ENCODE data around the gene PHC3. TPM values are rescaled to one million over a fixed set of nuclear protein-coding genes. Genes with fewer than 3 reads are reported as not detected.
A peak's percentile ranks its signal among the peaks of the same experiment; 100 is the strongest.

The PHC3 gene, protein sequence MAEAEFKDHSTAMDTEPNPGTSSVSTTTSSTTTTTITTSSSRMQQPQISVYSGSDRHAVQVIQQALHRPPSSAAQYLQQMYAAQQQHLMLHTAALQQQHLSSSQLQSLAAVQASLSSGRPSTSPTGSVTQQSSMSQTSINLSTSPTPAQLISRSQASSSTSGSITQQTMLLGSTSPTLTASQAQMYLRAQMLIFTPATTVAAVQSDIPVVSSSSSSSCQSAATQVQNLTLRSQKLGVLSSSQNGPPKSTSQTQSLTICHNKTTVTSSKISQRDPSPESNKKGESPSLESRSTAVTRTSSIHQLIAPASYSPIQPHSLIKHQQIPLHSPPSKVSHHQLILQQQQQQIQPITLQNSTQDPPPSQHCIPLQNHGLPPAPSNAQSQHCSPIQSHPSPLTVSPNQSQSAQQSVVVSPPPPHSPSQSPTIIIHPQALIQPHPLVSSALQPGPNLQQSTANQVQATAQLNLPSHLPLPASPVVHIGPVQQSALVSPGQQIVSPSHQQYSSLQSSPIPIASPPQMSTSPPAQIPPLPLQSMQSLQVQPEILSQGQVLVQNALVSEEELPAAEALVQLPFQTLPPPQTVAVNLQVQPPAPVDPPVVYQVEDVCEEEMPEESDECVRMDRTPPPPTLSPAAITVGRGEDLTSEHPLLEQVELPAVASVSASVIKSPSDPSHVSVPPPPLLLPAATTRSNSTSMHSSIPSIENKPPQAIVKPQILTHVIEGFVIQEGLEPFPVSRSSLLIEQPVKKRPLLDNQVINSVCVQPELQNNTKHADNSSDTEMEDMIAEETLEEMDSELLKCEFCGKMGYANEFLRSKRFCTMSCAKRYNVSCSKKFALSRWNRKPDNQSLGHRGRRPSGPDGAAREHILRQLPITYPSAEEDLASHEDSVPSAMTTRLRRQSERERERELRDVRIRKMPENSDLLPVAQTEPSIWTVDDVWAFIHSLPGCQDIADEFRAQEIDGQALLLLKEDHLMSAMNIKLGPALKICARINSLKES
- 25.6 TPM for polyA plus RNA-seq (2013, experiment 1 of 2)
- polyA plus RNA-seq (2013, experiment 2 of 2) = 30.2 TPM

GRCh38 chr3:170180908-170181885 is at the start of gene PHC3:
TSS of gene PHC3 (minus strand) at chr3:170181733. CDS start at chr3:170181715, 18 bp downstream.
- H2BK12ac ChIP-seq (ENCODE audit: low read length) = no peak within 1 kb of the TSS
- H4K91ac ChIP-seq (ENCODE audit: low read depth, low read length, poor library complexity) = no peak within 1 kb of the TSS
- H3K79me1 ChIP-seq (ENCODE audit: low read depth, low read length) = no peaks in the 10 kb centered on the region
- no CpG with 5 or more reads among the region's 71 CpGs for WGBS, 2 donors (ENCODE audit: extremely low coverage in 2 of 2, insufficient read length in 2 of 2, insufficient replicate concordance in 1 of 2)
- peak within 1 kb of the TSS; percentile 76 for H2AK5ac ChIP-seq (ENCODE audit: low read depth, low read length)
- no peaks in the 10 kb centered on the region for H3K4me1 ChIP-seq (ENCODE audit: control insufficient read depth in 2 of 2, insufficient read depth in 1 of 2, low read depth in 1 of 2, low read length in 2 of 2)
- H2BK120ac ChIP-seq (ENCODE audit: low read depth, low read length) = peak within 1 kb of the TSS; percentile 47
- peak within 1 kb of the TSS; percentile 57 for H2BK5ac ChIP-seq (ENCODE audit: low read length)
- no peak within 1 kb of the TSS for H4K8ac ChIP-seq (ENCODE audit: low read depth, low read length)
- peaks cover 0 to 4% of the 10 kb centered on the region in 2 donors for H3K9me3 ChIP-seq (replicated peaks in 1 of 2; ENCODE audit: control insufficient read depth in 2 of 2, insufficient read depth in 1 of 2, low read depth in 1 of 2, low read length in 2 of 2)
- H3K4me3 ChIP-seq (ENCODE audit: low read length in 2 of 2) = peak within 1 kb of the TSS; percentile 74 to 89
- H2AFZ ChIP-seq (ENCODE audit: low read length) = peak within 1 kb of the TSS; percentile 90
- no peak within 1 kb of the TSS for H2BK15ac ChIP-seq (ENCODE audit: low read length)
- H3K9ac ChIP-seq (ENCODE audit: low read depth, low read length, poor library complexity) = peak within 1 kb of the TSS; percentile 88
- H3K36me3 ChIP-seq (replicated peaks in 1 of 2; ENCODE audit: control insufficient read depth in 2 of 2, insufficient read depth in 2 of 2, low read length in 2 of 2) = peaks cover 6 to 33% of the 10 kb centered on the region in 2 donors
- H3K18ac ChIP-seq (ENCODE audit: low read length) = peak within 1 kb of the TSS; percentile 98
- H3K23ac ChIP-seq (ENCODE audit: low read depth, low read length, poor library complexity) = peak within 1 kb of the TSS; percentile 17
- H3K14ac ChIP-seq (ENCODE audit: low read length) = no peak within 1 kb of the TSS
- no peak within 1 kb of the TSS for H3K27ac ChIP-seq (replicated peaks; ENCODE audit: low read length)
- H3K27me3 ChIP-seq (ENCODE audit: control insufficient read depth in 3 of 3, insufficient read depth in 3 of 3, low read depth in 1 of 3, low read length in 3 of 3) = no peaks in the 10 kb centered on the region
- no peak within 1 kb of the TSS for H3K4ac ChIP-seq (ENCODE audit: low read length)
- peak within 1 kb of the TSS; percentile 54 for H3K4me2 ChIP-seq (ENCODE audit: insufficient read depth, low read length, poor library complexity, severe bottlenecking)
- peak; percentile 89 for DNase-seq (ENCODE audit: low spot score)

DNA sequence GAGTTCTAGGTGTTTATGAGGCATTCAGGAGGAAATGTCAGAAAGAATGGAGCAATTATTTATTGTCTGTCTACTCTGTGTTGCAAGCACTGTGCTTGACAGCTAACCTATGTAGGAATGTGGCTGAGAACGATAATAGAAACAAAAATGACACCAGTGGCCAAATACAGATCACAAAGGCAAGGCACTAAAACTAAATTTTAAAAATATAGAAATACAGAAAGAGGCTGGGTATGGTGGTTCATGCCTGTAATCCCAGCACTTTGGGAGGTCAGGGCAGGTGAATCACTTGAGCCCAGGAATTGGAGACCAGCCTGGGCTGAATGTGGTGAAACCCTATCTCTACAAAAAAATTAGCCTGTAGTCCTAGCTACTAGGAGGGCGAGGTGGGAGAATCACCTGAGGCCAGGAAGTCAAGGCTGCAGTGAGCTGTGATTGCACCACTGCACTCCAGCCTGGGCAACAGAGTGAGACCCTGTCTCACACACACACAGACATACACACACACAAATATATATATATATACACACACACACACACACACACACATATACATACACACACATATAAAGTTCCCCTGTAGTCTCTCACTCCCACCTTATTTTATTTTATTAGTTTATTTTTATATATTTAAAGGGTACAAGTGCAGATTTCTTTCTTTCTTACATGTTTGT is 46.7 kb upstream of the PHC3 start:
- Histone ChIP-seq H3K4me1 (ENCODE audit: control insufficient read depth in 2 of 2, insufficient read depth in 1 of 2, low read depth in 1 of 2, low read length in 2 of 2) (peaks cover 0 to 9% of the 10 kb centered on the region in 2 donors), H2BK15ac (ENCODE audit: low read length) (no peak overlapping the region), H4K91ac (ENCODE audit: low read depth, low read length, poor library complexity) (no peak overlapping the region), H2BK120ac (ENCODE audit: low read depth, low read length) (no peak overlapping the region), H2AFZ (ENCODE audit: low read length) (no peak overlapping the region), H4K8ac (ENCODE audit: low read depth, low read length) (no peak overlapping the region), H2BK12ac (ENCODE audit: low read length) (no peak overlapping the region), H2AK5ac (ENCODE audit: low read depth, low read length) (no peak overlapping the region), H3K79me1 (ENCODE audit: low read depth, low read length) (peaks cover 2% of the 10 kb centered on the region), H3K4me3 (ENCODE audit: low read length in 2 of 2) (no peak overlapping the region), H3K9ac (ENCODE audit: low read depth, low read length, poor library complexity) (no peak overlapping the region), H3K27ac (replicated peaks; ENCODE audit: low read length) (no peak overlapping the region), H3K4ac (ENCODE audit: low read length) (no peak overlapping the region), H3K36me3 (replicated peaks in 1 of 2; ENCODE audit: control insufficient read depth in 2 of 2, insufficient read depth in 2 of 2, low read length in 2 of 2) (no peaks in the 10 kb centered on the region), H2BK5ac (ENCODE audit: low read length) (no peak overlapping the region), H3K4me2 (ENCODE audit: insufficient read depth, low read length, poor library complexity, severe bottlenecking) (no peak overlapping the region), H3K14ac (ENCODE audit: low read length) (no peak overlapping the region), H3K27me3 (ENCODE audit: control insufficient read depth in 3 of 3, insufficient read depth in 3 of 3, low read depth in 1 of 3, low read length in 3 of 3) (no peaks in the 10 kb centered on the region), H3K18ac (ENCODE audit: low read length) (no peak overlapping the region), H3K9me3 (replicated peaks in 1 of 2; ENCODE audit: control insufficient read depth in 2 of 2, insufficient read depth in 1 of 2, low read depth in 1 of 2, low read length in 2 of 2) (no peaks in the 10 kb centered on the region), H3K23ac (ENCODE audit: low read depth, low read length, poor library complexity) (no peak overlapping the region)
- no peak for DNase-seq (ENCODE audit: low spot score)
- no CpG with 5 or more reads among the region's 2 CpGs for WGBS, 2 donors (ENCODE audit: extremely low coverage in 2 of 2, insufficient read length in 2 of 2, insufficient replicate concordance in 1 of 2)

GRCh38 chr3:170226426-170226960 is 45.0 kb upstream of the PHC3 start:
- Histone ChIP-seq H3K27me3 (ENCODE audit: control insufficient read depth in 3 of 3, insufficient read depth in 3 of 3, low read depth in 1 of 3, low read length in 3 of 3) (no peaks in the 10 kb centered on the region), H3K36me3 (replicated peaks in 1 of 2; ENCODE audit: control insufficient read depth in 2 of 2, insufficient read depth in 2 of 2, low read length in 2 of 2) (no peaks in the 10 kb centered on the region), H3K9me3 (replicated peaks in 1 of 2; ENCODE audit: control insufficient read depth in 2 of 2, insufficient read depth in 1 of 2, low read depth in 1 of 2, low read length in 2 of 2) (no peaks in the 10 kb centered on the region), H2BK120ac (ENCODE audit: low read depth, low read length) (no peak overlapping the region), H3K4ac (ENCODE audit: low read length) (no peak overlapping the region), H3K14ac (ENCODE audit: low read length) (no peak overlapping the region), H3K4me1 (ENCODE audit: control insufficient read depth in 2 of 2, insufficient read depth in 1 of 2, low read depth in 1 of 2, low read length in 2 of 2) (peaks cover 0 to 9% of the 10 kb centered on the region in 2 donors), H3K4me3 (ENCODE audit: low read length in 2 of 2) (no peak overlapping the region), H2BK5ac (ENCODE audit: low read length) (no peak overlapping the region), H3K23ac (ENCODE audit: low read depth, low read length, poor library complexity) (no peak overlapping the region), H3K27ac (replicated peaks; ENCODE audit: low read length) (no peak overlapping the region), H3K79me1 (ENCODE audit: low read depth, low read length) (peaks cover 3% of the 10 kb centered on the region), H4K8ac (ENCODE audit: low read depth, low read length) (no peak overlapping the region), H3K9ac (ENCODE audit: low read depth, low read length, poor library complexity) (no peak overlapping the region), H2AK5ac (ENCODE audit: low read depth, low read length) (no peak overlapping the region), H3K18ac (ENCODE audit: low read length) (no peak overlapping the region), H4K91ac (ENCODE audit: low read depth, low read length, poor library complexity) (no peak overlapping the region), H2BK15ac (ENCODE audit: low read length) (no peak overlapping the region), H2AFZ (ENCODE audit: low read length) (no peak overlapping the region), H2BK12ac (ENCODE audit: low read length) (no peak overlapping the region), H3K4me2 (ENCODE audit: insufficient read depth, low read length, poor library complexity, severe bottlenecking) (no peak overlapping the region)
- no peak for DNase-seq (ENCODE audit: low spot score)
- WGBS, 2 donors (ENCODE audit: extremely low coverage in 2 of 2, insufficient read length in 2 of 2, insufficient replicate concordance in 1 of 2) = no CpG with 5 or more reads among the region's 1 CpG
